Smooth muscle cell (in vitro differentiated cells): ENCODE data around the gene FAM184B. TPM values are rescaled to one million over a fixed set of nuclear protein-coding genes. Genes with fewer than 3 reads are reported as not detected.

Experiments used
- DNase-seq: peaks from one replicate; lab custom pipeline; 2025; ENCODE audit not compliant: unreplicated experiment; lab: John Stamatoyannopoulos, UW
- H2AFZ ChIP-seq: fragments of 200-600 bp; sonication (generic); 2 replicates; pipeline ENCODE4 v1.6.0; 2016; ENCODE audit warnings: antibody characterized with exemption, low read depth, mild to moderate bottlenecking
- H3F3A ChIP-seq: fragments of 200-600 bp; sonication (generic); 2 replicates; pipeline ENCODE4 v1.6.0; 2017; ENCODE audit warnings: antibody characterized with exemption, low read depth
- H3K27ac ChIP-seq: fragments of 200-600 bp; sonication (generic); 2 replicates; pipeline ENCODE4 v1.5.1; 2016; ENCODE audit warnings: low read depth, mild to moderate bottlenecking
- H3K27me3 ChIP-seq: fragments of 200-600 bp; sonication (generic); 2 replicates; pipeline ENCODE4 v1.6.1; 2016; ENCODE audit warnings: low read depth, mild to moderate bottlenecking
- H3K36me3 ChIP-seq: fragments of 200-600 bp; sonication (generic); 2 replicates; pipeline ENCODE4 v1.5.1; 2016; ENCODE audit warnings: low read depth
- H3K4me1 ChIP-seq: fragments of 200-600 bp; sonication (generic); 2 replicates; pipeline ENCODE4 v1.5.1; 2016; ENCODE audit warnings: low read depth
- H3K4me2 ChIP-seq: fragments of 200-600 bp; sonication (generic); 2 replicates; pipeline ENCODE4 v1.6.0; 2016; ENCODE audit warnings: mild to moderate bottlenecking
- H3K4me3 ChIP-seq: fragments of 200-600 bp; sonication (generic); 2 replicates; pipeline ENCODE4 v1.5.1; 2016; ENCODE audit warnings: mild to moderate bottlenecking
- H3K79me2 ChIP-seq: fragments of 200-600 bp; sonication (generic); 2 replicates; pipeline ENCODE4 v1.6.0; 2016; ENCODE audit warnings: low read depth, mild to moderate bottlenecking
- H3K9ac ChIP-seq: fragments of 200-600 bp; sonication (generic); 2 replicates; pipeline ENCODE4 v1.6.0; 2016; ENCODE audit warnings: low read depth
- H3K9me3 ChIP-seq: fragments of 200-600 bp; sonication (generic); replicated peaks from 2 replicates; pipeline ENCODE4 v1.5.1; 2016; ENCODE audit warnings: low read depth
- H4K20me1 ChIP-seq: fragments of 200-600 bp; sonication (generic); 2 replicates; pipeline ENCODE4 v1.6.0; 2016; ENCODE audit warnings: low read depth
- CTCF ChIP-seq: fragments of 200-600 bp; sonication (generic); IDR thresholded peaks from 2 replicates; pipeline ENCODE4 v1.5.1; 2017; ENCODE audit warnings: borderline replicate concordance, mild to moderate bottlenecking, antibody characterized with exemption; ENCODE audit not compliant: insufficient read depth, poor library complexity, severe bottlenecking
- WGBS: methylation state at CpG from one replicate; pipeline ENCODE4 v1.1.7; 2016; ENCODE audit warnings: low lambda C conversion rate; 5-methylcytosine and 5-hydroxymethylcytosine counted together
- polyA plus RNA-seq: library from polyadenylated mRNA; unstranded; fragments of >200 nt; fragmentation: Nextera tagmentation; extraction: Ambion mirVana; gene quantifications from 2 replicates; pipeline ENCODE4 v1.2.1, GENCODE V29; 2016
- total RNA-seq: library from RNA; depleted of rRNA; stranded (reverse); fragments of >200 nt; gene quantifications from 2 replicates; pipeline ENCODE4 v1.2.3, GENCODE V29; 2014

The FAM184B gene
- total and polyA plus RNA-seq, 2 experiments from 2014 or later: not detected

- Histone ChIP-seq H3K9me3 (no peaks in the 10 kb centered on the region), H3K4me2 (peak within 1 kb of the TSS; percentile 97), H3K79me2 (peaks cover 50% of the 10 kb centered on the region), H3K9ac (peak within 1 kb of the TSS; percentile 97), H4K20me1 (peaks cover 46% of the 10 kb centered on the region), H3K27ac (peak within 1 kb of the TSS; percentile 90), H3K36me3 (peaks cover under 1% of the 10 kb centered on the region), H2AFZ (peak within 1 kb of the TSS; percentile 97), H3K4me1 (peaks cover 7% of the 10 kb centered on the region), H3K27me3 (no peaks in the 10 kb centered on the region), H3F3A (no peaks in the 10 kb centered on the region), H3K4me3 (peak within 1 kb of the TSS; percentile 79)
- peak; percentile 85 for DNase-seq
- no peak for TF ChIP-seq CTCF
- under 1% methylated on average over 46 of the region's 46 CpGs for WGBS
These were observed 166.8 kb downstream of the FAM184B start, which contains the start of gene MED28 for GRCh38 chr4:17614416-17615299. Gene MED28 (plus strand): TSS chr4:17614641. CDS start chr4:17614655, 14 bp downstream.

GRCh38 chr4:17613761-17614415, 167.5 kb downstream of the FAM184B start:
- H3K4me2 ChIP-seq: peak overlapping the region; percentile 97
- H4K20me1 ChIP-seq: peaks cover 39% of the 10 kb centered on the region
- H3K4me3 ChIP-seq: peak overlapping the region; percentile 79
- H2AFZ ChIP-seq: peak overlapping the region; percentile 97
- DNase-seq: peak; percentile 41
- no peaks in the 10 kb centered on the region for H3F3A ChIP-seq
- H3K27me3 ChIP-seq: no peaks in the 10 kb centered on the region
- no peaks in the 10 kb centered on the region for H3K36me3 ChIP-seq
- no peak for TF ChIP-seq CTCF
- peak overlapping the region; percentile 90 for H3K27ac ChIP-seq
- 2% methylated on average over 19 of the region's 23 CpGs for WGBS
- peaks cover 42% of the 10 kb centered on the region for H3K79me2 ChIP-seq
- H3K9me3 ChIP-seq: no peaks in the 10 kb centered on the region
- H3K9ac ChIP-seq: peak overlapping the region; percentile 97
- peaks cover 7% of the 10 kb centered on the region for H3K4me1 ChIP-seq

GRCh38 chr4:17605236-17605635, 176.2 kb downstream of the FAM184B start:
- no peak for DNase-seq
- Histone ChIP-seq H3K9ac (no peak overlapping the region), H3K27me3 (no peaks in the 10 kb centered on the region), H3F3A (no peaks in the 10 kb centered on the region), H3K9me3 (no peaks in the 10 kb centered on the region), H4K20me1 (no peaks in the 10 kb centered on the region), H3K4me2 (no peak overlapping the region), H2AFZ (no peak overlapping the region), H3K4me3 (no peak overlapping the region), H3K79me2 (no peaks in the 10 kb centered on the region), H3K4me1 (no peaks in the 10 kb centered on the region), H3K27ac (no peak overlapping the region), H3K36me3 (peaks cover 14% of the 10 kb centered on the region)
- WGBS: 69% methylated on average over 3 of the region's 3 CpGs
- no peak for TF ChIP-seq CTCF
